ENCODE measurements around the gene IFRD1. TPM values are rescaled to one million over a fixed set of nuclear protein-coding genes. Genes with fewer than 3 reads are reported as not detected.

IFRD1 gene
- total and polyA plus RNA-seq, 7 donors: 22.8 to 63.7 (median 45.7) TPM

- Histone ChIP-seq H3K36me3 (no peaks in the 10 kb centered on the region), H3K27ac (no peak overlapping the region), H3K4me1 (peaks cover 0 to 33% (median 21%) of the 10 kb centered on the region in 4 donors), H3K4me3 (no peak overlapping the region), H3K27me3 (no peaks in the 10 kb centered on the region), H3K9me3 (no peaks in the 10 kb centered on the region)
- no peak for DNase-seq
- intact Hi-C loops (cut with DNase I): no loop called here
- TF ChIP-seq EP300 (IDR thresholded peaks at IDR 0.05): no peak
- TF ChIP-seq CTCF (IDR thresholded peaks at IDR 0.05): no peak
- no peak for TF ChIP-seq POLR2AphosphoS5 (IDR thresholded peaks at IDR 0.05)
- TF ChIP-seq POLR2A (IDR thresholded peaks at IDR 0.05): no peak
- WGBS, 2 donors: 94 to 95% methylated on average over 3 of the region's 3 CpGs
These were observed 50.4 kb downstream of the IFRD1 start for GRCh38 chr7:112500619-112501018.

GRCh38 chr7:112501801-112502503, 51.7 kb downstream of the IFRD1 start:
- TF ChIP-seq POLR2A (IDR thresholded peaks at IDR 0.05) (no peak), POLR2AphosphoS5 (IDR thresholded peaks at IDR 0.05) (no peak), EP300 (IDR thresholded peaks at IDR 0.05) (no peak), CTCF (IDR thresholded peaks at IDR 0.05) (no peak)
- no peaks in the 10 kb centered on the region for H3K9me3 ChIP-seq
- H3K36me3 ChIP-seq: no peaks in the 10 kb centered on the region
- peaks cover 0 to 32% (median 18%) of the 10 kb centered on the region in 4 donors for H3K4me1 ChIP-seq
- intact Hi-C loops (cut with DNase I): no loop called here
- H3K27me3 ChIP-seq: no peaks in the 10 kb centered on the region
- 29 to 77% methylated on average over 7 of the region's 7 CpGs for WGBS, 2 donors
- H3K4me3 ChIP-seq: no peak overlapping the region
- DNase-seq: no peak
- H3K27ac ChIP-seq: peak overlapping the region in 2 of 4 donors; percentile 52 to 57

- no peaks in the 10 kb centered on the region for H3K36me3 ChIP-seq
- H3K27ac ChIP-seq: peak overlapping the region in 2 of 4 donors; percentile 52 to 57
- no peak for DNase-seq
- H3K27me3 ChIP-seq: no peaks in the 10 kb centered on the region
- peaks cover 0 to 32% (median 18%) of the 10 kb centered on the region in 4 donors for H3K4me1 ChIP-seq
- TF ChIP-seq POLR2A (IDR thresholded peaks at IDR 0.05): no peak
- TF ChIP-seq CTCF (IDR thresholded peaks at IDR 0.05): no peak
- peak in 2 of 4 donors; percentile 59 to 75 for TF ChIP-seq POLR2AphosphoS5 (IDR thresholded peaks at IDR 0.05)
- no peak for TF ChIP-seq EP300 (IDR thresholded peaks at IDR 0.05)
- intact Hi-C loops (cut with DNase I): no loop called here
- 90% methylated on average over 2 of the region's 2 CpGs for WGBS, 2 donors
- H3K4me3 ChIP-seq: no peak overlapping the region
- H3K9me3 ChIP-seq: no peaks in the 10 kb centered on the region
These were observed 52.4 kb downstream of the IFRD1 start for GRCh38 chr7:112502700-112503099.

GRCh38 chr7:112503361-112503972, 53.2 kb downstream of the IFRD1 start:
- TF ChIP-seq POLR2AphosphoS5 (IDR thresholded peaks at IDR 0.05): no peak
- no peak for TF ChIP-seq CTCF (IDR thresholded peaks at IDR 0.05)
- TF ChIP-seq EP300 (IDR thresholded peaks at IDR 0.05): no peak
- TF ChIP-seq POLR2A (IDR thresholded peaks at IDR 0.05): no peak
- DNase-seq: no peak
- 86 to 90% methylated on average over 4 of the region's 4 CpGs for WGBS, 2 donors
- no peak overlapping the region for H3K4me3 ChIP-seq
- peaks cover 0 to 32% (median 18%) of the 10 kb centered on the region in 4 donors for H3K4me1 ChIP-seq
- intact Hi-C loops (cut with DNase I): no loop called here
- H3K36me3 ChIP-seq: no peaks in the 10 kb centered on the region
- H3K27ac ChIP-seq: peak overlapping the region in 2 of 4 donors; percentile 52 to 57
- H3K27me3 ChIP-seq: no peaks in the 10 kb centered on the region
- no peaks in the 10 kb centered on the region for H3K9me3 ChIP-seq

All from sigmoid colon (tissue), 7 donors.